Measurements from ENCODE around the gene PCLAF. TPM values are rescaled to one million over a fixed set of nuclear protein-coding genes. Genes with fewer than 3 reads are reported as not detected.

Gene PCLAF
- total and polyA plus RNA-seq, 2 donors (not counting 1 experiment from before 2014, with no cell fraction given) = 0.42 to 0.92 TPM

DNA sequence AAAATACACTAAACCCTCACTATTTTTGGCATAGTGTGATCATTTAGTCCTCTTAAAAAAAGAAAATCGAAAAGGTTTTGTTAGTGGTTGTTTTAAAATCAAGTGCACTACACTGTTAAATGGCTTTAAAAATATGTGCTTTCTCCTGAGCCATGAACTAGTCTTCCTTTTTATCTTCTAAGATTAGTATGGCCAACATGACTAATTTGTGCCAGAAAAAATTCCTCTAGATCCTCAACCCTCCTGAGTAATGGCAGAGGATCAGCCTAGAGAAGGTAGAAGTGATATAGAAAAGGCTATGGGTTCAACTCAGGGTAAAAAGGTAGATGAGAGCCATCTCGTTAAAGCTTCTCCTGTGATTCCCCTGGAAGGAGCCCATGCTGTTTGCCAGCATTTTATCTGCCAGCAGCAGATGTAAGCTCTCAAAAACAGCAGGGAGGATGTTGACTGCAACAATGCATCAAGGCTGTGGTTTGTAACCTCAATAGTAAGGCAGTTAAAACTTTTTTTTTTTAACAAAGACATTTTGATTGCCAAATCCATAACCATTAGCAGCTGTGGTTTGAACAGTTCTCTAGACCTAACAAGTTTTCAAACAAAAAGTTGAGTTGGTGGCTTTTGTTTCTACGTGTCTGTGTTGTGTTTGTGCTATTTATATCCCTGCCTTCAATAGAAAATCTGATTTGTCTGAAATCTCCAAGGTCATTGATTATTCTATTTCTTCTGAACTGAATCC, 48.9 kb upstream of the PCLAF start:
- ATAC-seq (ENCODE audit: low read depth) = no peak

DNA sequence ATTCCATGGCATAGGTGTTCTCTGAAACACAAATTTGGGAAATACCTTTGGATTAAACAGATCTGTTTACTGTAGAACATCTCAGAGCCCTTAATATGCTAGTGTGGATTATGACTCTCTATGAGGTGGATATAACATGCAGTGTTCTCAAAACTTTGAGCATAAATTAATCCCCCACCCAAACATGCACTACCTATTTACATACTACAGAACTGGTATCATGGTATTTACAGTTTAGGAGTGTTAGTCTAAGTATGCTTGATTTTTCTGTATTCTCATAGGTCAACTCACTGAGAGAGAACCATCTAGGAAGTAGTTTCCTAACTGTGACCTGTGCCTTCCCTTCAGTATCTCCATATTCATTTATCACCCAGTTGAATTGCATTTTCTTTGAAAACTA, 48.2 kb upstream of the PCLAF start:
- H3K9ac ChIP-seq (ENCODE audit: low read length) = no peak overlapping the region
- TF ChIP-seq EZH2 (IDR thresholded peaks at IDR 0.05; ENCODE audit: borderline replicate concordance, insufficient read depth, low read depth, low read length, poor library complexity, severe bottlenecking) = no peak
- TF ChIP-seq, protein P1, sequence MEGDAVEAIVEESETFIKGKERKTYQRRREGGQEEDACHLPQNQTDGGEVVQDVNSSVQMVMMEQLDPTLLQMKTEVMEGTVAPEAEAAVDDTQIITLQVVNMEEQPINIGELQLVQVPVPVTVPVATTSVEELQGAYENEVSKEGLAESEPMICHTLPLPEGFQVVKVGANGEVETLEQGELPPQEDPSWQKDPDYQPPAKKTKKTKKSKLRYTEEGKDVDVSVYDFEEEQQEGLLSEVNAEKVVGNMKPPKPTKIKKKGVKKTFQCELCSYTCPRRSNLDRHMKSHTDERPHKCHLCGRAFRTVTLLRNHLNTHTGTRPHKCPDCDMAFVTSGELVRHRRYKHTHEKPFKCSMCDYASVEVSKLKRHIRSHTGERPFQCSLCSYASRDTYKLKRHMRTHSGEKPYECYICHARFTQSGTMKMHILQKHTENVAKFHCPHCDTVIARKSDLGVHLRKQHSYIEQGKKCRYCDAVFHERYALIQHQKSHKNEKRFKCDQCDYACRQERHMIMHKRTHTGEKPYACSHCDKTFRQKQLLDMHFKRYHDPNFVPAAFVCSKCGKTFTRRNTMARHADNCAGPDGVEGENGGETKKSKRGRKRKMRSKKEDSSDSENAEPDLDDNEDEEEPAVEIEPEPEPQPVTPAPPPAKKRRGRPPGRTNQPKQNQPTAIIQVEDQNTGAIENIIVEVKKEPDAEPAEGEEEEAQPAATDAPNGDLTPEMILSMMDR (IDR thresholded peaks at IDR 0.05) = no peak
- no peak overlapping the region for H3K4me3 ChIP-seq (ENCODE audit: control extremely low read depth in 1 of 5, extremely low read depth in 1 of 5, insufficient read depth in 1 of 5, low read depth in 2 of 5, low read length in 4 of 5)
- no peaks in the 10 kb centered on the region for H3K27me3 ChIP-seq (replicated peaks in 1 of 4; ENCODE audit: control extremely low read depth in 1 of 4, control insufficient read depth in 3 of 4, insufficient read depth in 4 of 4, low read length in 3 of 4)
- DNase-seq (no peak), ATAC-seq (ENCODE audit: low read depth) (no peak)
- Mint-ChIP-seq H3K9me3 (ENCODE audit: insufficient read depth) (no peaks in the 10 kb centered on the region), H3K4me3 (no peak overlapping the region), H3K4me1 (peaks cover 1% of the 10 kb centered on the region), H3K27me3 (no peaks in the 10 kb centered on the region), H3K27ac (no peak overlapping the region)
- no peak overlapping the region for H3K4me2 ChIP-seq (replicated peaks; ENCODE audit: low read depth, low read length, poor library complexity, severe bottlenecking)
- intact Hi-C loops (cut with micrococcal nuclease) = loop anchor here (5.0 kb wide), 1 partner anchor 223 kb away; no protein-coding TSS in a partner anchor
- ChIA-PET POLR2A (no interaction called here), CTCF (interaction anchor here (0.9 kb wide), 1 partner anchor 224 kb away, joined by 3 read pairs; no protein-coding TSS in a partner anchor)
- no peaks in the 10 kb centered on the region for H3K9me3 ChIP-seq (ENCODE audit: control extremely low read depth in 1 of 3, control insufficient read depth in 2 of 3, insufficient read depth in 1 of 3, low read length in 2 of 3)
- no peaks in the 10 kb centered on the region for H3K79me2 ChIP-seq (ENCODE audit: control insufficient read depth, insufficient read depth, low read length)
- no peak overlapping the region for H3K27ac ChIP-seq (ENCODE audit: low read length in 2 of 2)
- peaks cover 5 to 49% of the 10 kb centered on the region in 2 experiments for H3K36me3 ChIP-seq (replicated peaks in 1 of 2; ENCODE audit: control extremely low read depth in 1 of 2, control insufficient read depth in 1 of 2, extremely low read depth in 1 of 2, insufficient read depth in 2 of 2, low read length in 1 of 2)
- H2AFZ ChIP-seq (ENCODE audit: insufficient read depth, low read depth, low read length, poor library complexity, severe bottlenecking) = no peak overlapping the region
- H4K20me1 ChIP-seq (ENCODE audit: control insufficient read depth, insufficient read depth, low read length, poor library complexity, severe bottlenecking) = no peaks in the 10 kb centered on the region
- H3K4me1 ChIP-seq (ENCODE audit: control insufficient read depth in 2 of 2, insufficient read depth in 2 of 2, low read length in 2 of 2) = no peaks in the 10 kb centered on the region

More for the DNA sequence above, 48.9 kb upstream of the PCLAF start:
- Histone ChIP-seq H2AFZ (ENCODE audit: insufficient read depth, low read depth, low read length, poor library complexity, severe bottlenecking) (no peak overlapping the region), H3K9me3 (ENCODE audit: control extremely low read depth in 1 of 3, control insufficient read depth in 2 of 3, insufficient read depth in 1 of 3, low read length in 2 of 3) (no peaks in the 10 kb centered on the region), H3K4me3 (ENCODE audit: control extremely low read depth in 1 of 5, extremely low read depth in 1 of 5, insufficient read depth in 1 of 5, low read depth in 2 of 5, low read length in 4 of 5) (no peak overlapping the region), H3K36me3 (replicated peaks in 1 of 2; ENCODE audit: control extremely low read depth in 1 of 2, control insufficient read depth in 1 of 2, extremely low read depth in 1 of 2, insufficient read depth in 2 of 2, low read length in 1 of 2) (peaks cover 5 to 42% of the 10 kb centered on the region in 2 experiments), H3K9ac (ENCODE audit: low read length) (no peak overlapping the region), H3K4me2 (replicated peaks; ENCODE audit: low read depth, low read length, poor library complexity, severe bottlenecking) (no peak overlapping the region), H3K27ac (ENCODE audit: low read length in 2 of 2) (no peak overlapping the region), H4K20me1 (ENCODE audit: control insufficient read depth, insufficient read depth, low read length, poor library complexity, severe bottlenecking) (no peaks in the 10 kb centered on the region), H3K27me3 (replicated peaks in 1 of 4; ENCODE audit: control extremely low read depth in 1 of 4, control insufficient read depth in 3 of 4, insufficient read depth in 4 of 4, low read length in 3 of 4) (no peaks in the 10 kb centered on the region), H3K4me1 (ENCODE audit: control insufficient read depth in 2 of 2, insufficient read depth in 2 of 2, low read length in 2 of 2) (no peaks in the 10 kb centered on the region), H3K79me2 (ENCODE audit: control insufficient read depth, insufficient read depth, low read length) (no peaks in the 10 kb centered on the region)
- Mint-ChIP-seq H3K4me1 (no peaks in the 10 kb centered on the region), H3K27me3 (no peaks in the 10 kb centered on the region), H3K27ac (no peak overlapping the region), H3K4me3 (no peak overlapping the region), H3K9me3 (ENCODE audit: insufficient read depth) (no peaks in the 10 kb centered on the region)
- 0% methylated on average over 1 of the region's 3 CpGs for WGBS (ENCODE audit: insufficient coverage)
- ChIA-PET POLR2A (no interaction called here), CTCF (interaction anchor here (1.6 kb wide), 1 partner anchor 257 kb away, joined by 5 read pairs; no protein-coding TSS in a partner anchor)
- intact Hi-C loops (cut with micrococcal nuclease) = loop anchor here (5.0 kb wide), 1 partner anchor 222 kb away; no protein-coding TSS in a partner anchor
- no peak for TF ChIP-seq EZH2 (IDR thresholded peaks at IDR 0.05; ENCODE audit: borderline replicate concordance, insufficient read depth, low read depth, low read length, poor library complexity, severe bottlenecking)
- TF ChIP-seq, protein P1 (IDR thresholded peaks at IDR 0.05) = no peak
- DNase-seq = no peak

Measured in B cell (primary cell).